T-helper 17 cell (primary cell): Measurements from ENCODE around the gene STK38. TPM values are rescaled to one million over a fixed set of nuclear protein-coding genes. Genes with fewer than 3 reads are reported as not detected.

Source experiments
- ATAC-seq: fragments of 150-1000 bp; cut with Tn5 transposase; 2 replicates; pipeline ENCODE4 v1.10.0; 2021; ENCODE audit warnings: mild to moderate bottlenecking, moderate library complexity
- DNase-seq, 3 donors: peaks; one replicate each; pipeline versions ENCODE4 v3.0.0 to v3.0.0-alpha.2; 2020 to 2021
- H3K9me3 ChIP-seq: one replicate; pipeline ENCODE4 v1.7.0; 2013; ENCODE audit warnings: low read length, mild to moderate bottlenecking; ENCODE audit not compliant: control insufficient read depth, poor library complexity, severe bottlenecking
- H3K27ac Mint-ChIP-seq: one replicate; pipeline ENCODE4 v1.8.0; 2022; ENCODE audit warnings: mild to moderate bottlenecking, moderate library complexity, mixed read lengths
- H3K27me3 Mint-ChIP-seq: one replicate; pipeline ENCODE4 v1.8.0; 2022; ENCODE audit warnings: mixed read lengths
- H3K36me3 Mint-ChIP-seq: one replicate; pipeline ENCODE4 v1.8.0; 2022; ENCODE audit warnings: low read depth, mixed read lengths
- H3K4me1 Mint-ChIP-seq: one replicate; pipeline ENCODE4 v1.8.0; 2022; ENCODE audit warnings: mild to moderate bottlenecking, mixed read lengths
- H3K4me3 Mint-ChIP-seq: one replicate; pipeline ENCODE4 v1.8.0; 2022; ENCODE audit warnings: mild to moderate bottlenecking, moderate library complexity, mixed read lengths
- total RNA-seq, 4 donors: library from RNA in 2 of 4; stranded (reverse) in 2 of 4; gene quantifications; one replicate each; pipeline ENCODE4 v1.2.3 and lab custom pipeline; 2022 to 2026

The STK38 gene
- total RNA-seq, 2 donors from 2014 or later, result 85.0 to 85.5 TPM

DNA sequence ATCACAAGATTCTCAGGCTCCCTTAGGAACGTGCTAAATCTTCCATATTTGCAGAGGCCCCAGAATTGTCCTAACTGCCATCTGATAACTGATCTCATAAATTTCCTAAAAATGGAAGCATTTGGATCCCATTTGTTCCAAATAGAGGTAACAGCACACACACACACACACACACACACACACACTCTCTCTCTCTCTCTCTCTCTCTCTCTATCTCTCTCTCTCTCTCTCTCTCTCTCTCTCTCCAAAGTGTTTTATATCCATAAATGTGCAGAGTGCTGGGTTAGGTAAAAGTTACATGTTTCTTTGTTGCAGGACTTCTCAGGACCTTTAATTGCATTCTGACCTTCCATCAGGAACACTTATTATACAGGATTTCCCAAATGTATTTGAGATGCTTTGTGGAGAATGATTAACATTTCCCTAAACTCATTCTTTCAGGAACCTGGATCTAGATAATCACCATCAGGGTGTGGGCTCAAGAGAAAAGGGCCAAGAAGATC, 8.5 kb upstream of the STK38 start:
- Mint-ChIP-seq H3K36me3 (no peaks in the 10 kb centered on the region), H3K27ac (no peak overlapping the region)
- no peak for ATAC-seq

DNA sequence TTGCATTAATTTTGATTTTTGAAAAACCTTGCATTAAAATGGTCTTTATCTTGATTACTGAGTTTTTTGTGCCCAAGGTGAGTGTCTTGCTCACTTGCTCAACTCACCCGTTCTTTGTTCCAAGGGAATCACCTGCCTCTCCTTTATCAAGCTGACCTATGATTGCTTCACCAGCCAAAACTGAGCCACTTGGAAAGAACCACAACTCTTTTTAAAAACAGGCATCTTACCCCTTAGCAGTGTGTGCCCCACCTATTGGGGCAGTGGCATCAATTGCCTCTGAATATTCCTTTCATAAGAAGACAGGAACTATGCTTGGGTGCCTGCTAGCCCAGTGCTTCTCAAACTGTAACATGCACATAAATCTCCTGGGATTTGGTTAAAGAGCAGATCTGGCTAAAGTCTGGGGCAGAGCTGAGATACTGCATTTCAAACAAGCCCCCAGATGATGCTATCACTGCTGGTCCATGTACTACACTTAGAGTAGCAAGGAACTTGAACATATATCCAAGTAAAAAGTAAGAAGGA, 3.3 kb upstream of the STK38 start:
- ATAC-seq (no peak), DNase-seq (no peak)
- H3K9me3 ChIP-seq, result no peaks in the 10 kb centered on the region
- H3K36me3 Mint-ChIP-seq, result peaks cover 8% of the 10 kb centered on the region
- H3K27me3 Mint-ChIP-seq, result no peaks in the 10 kb centered on the region
- H3K27ac Mint-ChIP-seq, result no peak overlapping the region
- peaks cover 26% of the 10 kb centered on the region for H3K4me1 Mint-ChIP-seq
- H3K4me3 Mint-ChIP-seq, result no peak overlapping the region

More for the DNA sequence above, 8.5 kb upstream of the STK38 start:
- no peaks in the 10 kb centered on the region for H3K27me3 Mint-ChIP-seq
- peaks cover 5% of the 10 kb centered on the region for H3K4me1 Mint-ChIP-seq
- H3K4me3 Mint-ChIP-seq, result peak overlapping the region; percentile 66
- no peak for DNase-seq
- H3K9me3 ChIP-seq, result no peaks in the 10 kb centered on the region

DNA sequence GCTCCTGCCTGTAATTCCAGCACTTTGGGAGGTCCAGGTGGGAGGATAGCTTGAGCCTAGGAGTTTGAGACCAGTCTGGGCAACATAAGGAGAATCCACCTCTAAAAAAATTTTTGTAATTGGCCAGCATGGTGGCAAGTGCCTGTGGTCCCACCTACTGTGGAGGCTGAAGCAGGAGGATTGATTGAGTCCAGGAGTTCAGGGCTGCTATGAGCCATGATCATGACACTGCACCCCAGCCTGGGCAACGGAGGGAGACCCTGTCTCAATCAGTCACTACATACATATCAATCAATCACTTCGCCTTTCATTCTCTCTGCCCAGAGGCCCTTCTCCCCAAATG, 1.1 kb upstream of the STK38 start:
- peaks cover 11% of the 10 kb centered on the region for H3K36me3 Mint-ChIP-seq
- peak overlapping the region; percentile 9 for H3K4me3 Mint-ChIP-seq
- ATAC-seq (no peak), DNase-seq (no peak)
- no peaks in the 10 kb centered on the region for H3K9me3 ChIP-seq
- H3K27me3 Mint-ChIP-seq, result no peaks in the 10 kb centered on the region
- peaks cover 32% of the 10 kb centered on the region for H3K4me1 Mint-ChIP-seq
- peak overlapping the region; percentile 100 for H3K27ac Mint-ChIP-seq

- DNase-seq, result no peak
- Mint-ChIP-seq H3K4me1 (peaks cover 36% of the 10 kb centered on the region), H3K27ac (peak overlapping the region; percentile 100), H3K4me3 (peak overlapping the region; percentile 100), H3K27me3 (no peaks in the 10 kb centered on the region), H3K36me3 (peaks cover 11% of the 10 kb centered on the region)
- no peak for ATAC-seq
- H3K9me3 ChIP-seq, result no peaks in the 10 kb centered on the region
These were observed 544 bp upstream of the STK38 start for GRCh38 chr6:36547646-36548400.

DNA sequence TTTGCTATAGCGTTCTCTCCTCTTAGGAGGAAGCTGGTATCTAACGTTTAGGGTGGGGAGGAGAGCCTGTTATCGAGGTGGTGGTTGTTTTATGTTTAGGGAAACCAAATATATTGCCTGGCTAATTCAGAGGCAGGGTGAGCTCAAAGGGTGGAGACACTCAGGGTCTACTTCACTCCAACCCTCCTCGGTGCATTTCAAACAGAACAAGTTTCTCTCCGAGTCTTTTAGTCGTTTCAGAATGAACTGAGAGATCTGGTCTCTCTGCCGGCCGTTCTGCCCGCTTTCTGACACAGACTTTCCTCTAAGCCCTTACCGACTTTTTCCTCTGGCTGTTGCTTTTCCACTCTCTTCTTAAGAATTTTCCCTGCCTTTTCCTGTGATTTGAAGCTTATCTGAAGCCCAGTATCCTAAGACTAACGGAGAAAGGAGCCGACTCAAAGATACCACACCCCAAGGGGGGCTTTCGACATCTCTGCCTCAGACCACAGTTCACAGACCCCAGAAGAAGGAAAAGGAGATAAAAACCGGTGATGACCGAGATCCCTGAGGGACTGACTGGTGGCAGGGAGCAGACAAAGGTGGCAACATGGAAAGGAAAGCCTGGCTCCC, 865 bp downstream of the STK38 start:
- no peaks in the 10 kb centered on the region for H3K9me3 ChIP-seq
- Mint-ChIP-seq H3K27ac (peak overlapping the region; percentile 100), H3K4me3 (peak overlapping the region; percentile 100), H3K36me3 (peaks cover 11% of the 10 kb centered on the region), H3K4me1 (peaks cover 38% of the 10 kb centered on the region), H3K27me3 (no peaks in the 10 kb centered on the region)
- no peak for DNase-seq
- ATAC-seq, result peak; percentile 16

DNA sequence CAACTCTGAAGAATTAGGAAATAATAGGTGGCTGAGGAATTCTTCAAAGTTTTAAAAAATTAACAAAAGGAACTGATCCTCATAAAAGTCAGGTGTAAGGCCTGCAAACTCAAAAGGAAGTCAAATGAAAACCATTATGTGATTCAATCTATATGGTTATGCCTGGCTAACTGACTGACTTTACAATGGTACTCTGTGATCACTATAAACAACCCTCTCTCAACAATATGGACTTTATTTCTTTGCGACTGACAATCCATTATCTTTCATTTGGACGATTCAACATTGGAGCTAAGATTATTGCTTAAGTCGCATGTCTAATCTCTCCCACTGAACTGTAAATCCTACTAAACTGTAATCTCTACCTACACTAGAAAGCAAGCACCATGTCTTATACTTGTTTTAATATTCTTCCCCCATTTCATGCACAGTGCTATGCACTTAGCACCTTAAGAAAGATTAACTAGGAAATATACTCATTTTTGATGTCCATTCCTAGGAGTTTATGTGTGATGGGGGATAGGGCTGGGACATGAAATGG, 1.4 kb downstream of the STK38 start:
- Mint-ChIP-seq H3K4me1 (peaks cover 40% of the 10 kb centered on the region), H3K27ac (peak overlapping the region; percentile 100), H3K36me3 (peaks cover 11% of the 10 kb centered on the region), H3K27me3 (no peaks in the 10 kb centered on the region), H3K4me3 (peak overlapping the region; percentile 100)
- ATAC-seq (peak; percentile 1), DNase-seq (no peak)
- no peaks in the 10 kb centered on the region for H3K9me3 ChIP-seq

DNA sequence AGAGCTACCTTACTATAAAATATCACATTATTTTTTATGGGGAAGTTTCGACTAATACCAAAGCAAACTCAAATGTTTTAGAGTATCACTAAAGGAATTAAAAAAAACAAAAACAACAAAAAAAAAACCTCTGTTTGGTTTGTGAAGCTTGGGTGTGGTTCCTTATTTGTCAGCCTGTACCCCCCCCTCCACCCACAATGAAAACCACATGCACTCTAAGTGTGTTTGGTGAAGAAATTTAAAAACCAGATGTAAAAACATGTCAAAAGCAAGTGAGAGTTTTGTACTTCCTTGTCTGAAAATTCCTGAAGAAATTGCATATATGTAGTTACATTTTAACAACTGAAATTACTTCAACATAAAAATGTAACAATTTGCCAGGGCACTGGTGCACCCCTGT, 3.1 kb downstream of the STK38 start:
- H3K27ac Mint-ChIP-seq, result peak overlapping the region; percentile 100
- H3K4me3 Mint-ChIP-seq, result peak overlapping the region; percentile 94
- peaks cover 12% of the 10 kb centered on the region for H3K36me3 Mint-ChIP-seq
- H3K27me3 Mint-ChIP-seq, result no peaks in the 10 kb centered on the region
- DNase-seq, result peak; percentile 21 to 33 (median 22)
- peak; percentile 55 for ATAC-seq
- H3K4me1 Mint-ChIP-seq, result peaks cover 44% of the 10 kb centered on the region
- no peaks in the 10 kb centered on the region for H3K9me3 ChIP-seq

- DNase-seq, result no peak
- peak overlapping the region; percentile 68 for H3K27ac Mint-ChIP-seq
- ATAC-seq, result no peak
- peaks cover 12% of the 10 kb centered on the region for H3K36me3 Mint-ChIP-seq
- H3K27me3 Mint-ChIP-seq, result no peaks in the 10 kb centered on the region
- peak overlapping the region; percentile 56 for H3K4me3 Mint-ChIP-seq
- H3K9me3 ChIP-seq, result no peaks in the 10 kb centered on the region
- H3K4me1 Mint-ChIP-seq, result peaks cover 33% of the 10 kb centered on the region
These were observed 5.2 kb downstream of the STK38 start for GRCh38 chr6:36542041-36542440.

DNA sequence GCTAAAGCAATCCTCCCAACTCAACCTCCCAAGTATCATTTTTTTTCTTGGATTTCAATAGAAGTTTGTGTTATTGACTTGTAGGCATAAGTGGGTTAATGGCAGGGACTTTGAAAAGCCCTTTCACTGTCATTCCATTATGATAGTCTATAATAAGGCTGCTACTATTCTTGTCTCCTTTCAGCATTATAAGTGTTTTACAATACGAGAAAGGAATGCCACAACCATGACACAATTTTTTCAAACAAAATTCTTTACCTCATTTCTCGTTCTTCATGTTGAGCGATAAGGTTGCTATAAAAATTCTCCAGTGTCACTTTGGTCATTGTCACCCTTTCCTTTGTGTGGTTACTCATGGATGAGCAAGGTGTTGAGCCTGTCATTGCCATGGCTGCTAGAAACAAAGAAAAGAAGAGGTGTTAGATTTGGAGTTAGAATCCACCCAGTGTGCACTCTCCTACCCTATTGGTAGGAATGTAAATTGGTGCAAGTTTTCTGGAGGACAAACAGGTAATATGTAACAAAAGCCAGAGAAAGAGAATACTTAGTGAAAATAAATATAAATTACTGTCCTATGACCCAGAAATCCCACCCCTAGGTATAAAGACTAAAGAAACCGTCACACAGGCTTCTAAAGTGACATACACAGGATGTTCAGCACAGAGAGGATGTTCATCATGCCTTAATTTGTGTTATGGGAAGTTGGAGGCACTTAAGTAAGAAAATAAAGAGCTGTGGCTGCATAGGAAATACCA, 7.3 kb downstream of the STK38 start:
- Mint-ChIP-seq H3K36me3 (peaks cover 7% of the 10 kb centered on the region), H3K4me3 (peak overlapping the region; percentile 41), H3K27ac (peak overlapping the region; percentile 76), H3K4me1 (peaks cover 31% of the 10 kb centered on the region), H3K27me3 (no peaks in the 10 kb centered on the region)
- ATAC-seq (peak; percentile 42), DNase-seq (no peak)
- no peaks in the 10 kb centered on the region for H3K9me3 ChIP-seq

- H3K9me3 ChIP-seq, result no peaks in the 10 kb centered on the region
- H3K4me1 Mint-ChIP-seq, result peaks cover 30% of the 10 kb centered on the region
- no peak overlapping the region for H3K4me3 Mint-ChIP-seq
- DNase-seq, result no peak
- H3K27me3 Mint-ChIP-seq, result no peaks in the 10 kb centered on the region
- H3K27ac Mint-ChIP-seq, result peak overlapping the region; percentile 61
- no peak for ATAC-seq
- H3K36me3 Mint-ChIP-seq, result peaks cover 5% of the 10 kb centered on the region
These were observed 10.3 kb downstream of the STK38 start for GRCh38 chr6:36536873-36537547.

DNA sequence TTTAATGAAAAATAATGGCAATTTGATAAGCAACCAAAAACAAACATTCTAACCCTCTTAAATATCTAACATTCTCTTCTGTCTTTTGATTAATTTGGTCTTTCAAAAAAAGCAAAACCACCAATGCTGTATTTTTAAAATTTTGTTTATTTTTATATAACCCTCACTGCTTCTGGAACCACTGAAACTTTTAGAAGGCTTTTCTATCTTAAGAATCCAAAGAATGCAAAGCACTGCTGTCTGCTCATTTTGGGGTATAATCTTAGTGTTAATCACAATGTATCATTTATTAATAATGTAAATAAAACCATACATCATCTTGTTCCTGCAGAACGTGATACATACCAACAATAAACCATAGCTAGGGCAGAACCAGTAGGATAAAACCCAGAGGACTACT, 14.0 kb downstream of the STK38 start:
- H3K27me3 Mint-ChIP-seq, result no peaks in the 10 kb centered on the region
- peaks cover 5% of the 10 kb centered on the region for H3K36me3 Mint-ChIP-seq
- H3K9me3 ChIP-seq, result no peaks in the 10 kb centered on the region
- no peak for DNase-seq
- ATAC-seq, result no peak
- H3K27ac Mint-ChIP-seq, result peak overlapping the region; percentile 67
- H3K4me3 Mint-ChIP-seq, result no peak overlapping the region
- H3K4me1 Mint-ChIP-seq, result peaks cover 34% of the 10 kb centered on the region

- DNase-seq, result no peak
- no peaks in the 10 kb centered on the region for H3K27me3 Mint-ChIP-seq
- peaks cover 8% of the 10 kb centered on the region for H3K36me3 Mint-ChIP-seq
- no peaks in the 10 kb centered on the region for H3K9me3 ChIP-seq
- H3K27ac Mint-ChIP-seq, result peak overlapping the region; percentile 89
- H3K4me3 Mint-ChIP-seq, result no peak overlapping the region
- peaks cover 26% of the 10 kb centered on the region for H3K4me1 Mint-ChIP-seq
- ATAC-seq, result no peak
These were observed 21.2 kb downstream of the STK38 start for GRCh38 chr6:36526066-36526465.
